HEK293 (cell line): ENCODE results near the gene NPEPL1.
A peak's percentile ranks its signal among the peaks of the same experiment; 100 is the strongest.

Experiments used
- GLIS2 ChIP-seq: fragments of 450-650 bp; formaldehyde crosslinking; IDR thresholded peaks from 2 replicates; pipeline ENCODE4 v1.5.1; 2016; ENCODE audit warnings: missing biosample characterization, missing genetic modification characterization
- HOXA7 ChIP-seq: sonication (generic); formaldehyde crosslinking; IDR thresholded peaks from 2 replicates; pipeline ENCODE4 v1.8.1; 2022; ENCODE audit warnings: missing genetic modification reagents, borderline replicate concordance
- KLF16 ChIP-seq: fragments of 450-650 bp; formaldehyde crosslinking; IDR thresholded peaks from 2 replicates; pipeline ENCODE4 v1.5.1; 2017; ENCODE audit warnings: missing biosample characterization, missing genetic modification characterization
- MEIS1 ChIP-seq: sonication (generic); formaldehyde crosslinking; IDR thresholded peaks from 2 replicates; pipeline ENCODE4 v1.8.1; 2022; ENCODE audit warnings: missing genetic modification reagents, mild to moderate bottlenecking, borderline replicate concordance
- PRDM10 ChIP-seq: fragments of 450-650 bp; formaldehyde crosslinking; IDR thresholded peaks from 2 replicates; pipeline ENCODE4 v1.5.1; 2016; ENCODE audit warnings: missing biosample characterization, missing genetic modification characterization
- RBAK ChIP-seq: fragments of 450-650 bp; formaldehyde crosslinking; IDR thresholded peaks from 2 replicates; pipeline ENCODE4 v1.5.1; 2016; ENCODE audit warnings: missing biosample characterization, missing genetic modification characterization
- SETDB1 ChIP-seq: IDR thresholded peaks from one replicate; pipeline ENCODE4 v1.6.1; 2017; ENCODE audit warnings: mild to moderate bottlenecking, low read length, moderate library complexity, mixed read lengths; ENCODE audit not compliant: insufficient read length
- WT1 ChIP-seq: fragments of 450-650 bp; formaldehyde crosslinking; IDR thresholded peaks from 2 replicates; pipeline ENCODE4 v1.5.1; 2016; ENCODE audit warnings: missing biosample characterization, missing genetic modification characterization
- YY1 ChIP-seq: fragments of 450-650 bp; formaldehyde crosslinking; IDR thresholded peaks from 2 replicates; pipeline ENCODE4 v1.5.1; 2018; ENCODE audit warnings: missing biosample characterization, missing genetic modification characterization
- ZBTB44 ChIP-seq: fragments of 450-650 bp; IDR thresholded peaks from 2 replicates; pipeline ENCODE4 v1.5.1; 2018; ENCODE audit warnings: missing biosample characterization, mild to moderate bottlenecking, missing genetic modification characterization
- ZBTB48 ChIP-seq: fragments of 450-650 bp; formaldehyde crosslinking; IDR thresholded peaks from 2 replicates; pipeline ENCODE4 v1.5.1; 2016; ENCODE audit warnings: missing biosample characterization, missing genetic modification characterization
- ZNF10 ChIP-seq: fragments of 450-650 bp; formaldehyde crosslinking; IDR thresholded peaks from 2 replicates; pipeline ENCODE4 v1.5.1; 2017; ENCODE audit warnings: missing biosample characterization, missing genetic modification characterization
- ZNF223 ChIP-seq: fragments of 450-650 bp; formaldehyde crosslinking; IDR thresholded peaks from 2 replicates; pipeline ENCODE4 v1.5.1; 2016; ENCODE audit warnings: missing biosample characterization, missing genetic modification characterization
- ZNF341 ChIP-seq: fragments of 450-650 bp; formaldehyde crosslinking; IDR thresholded peaks from 2 replicates; pipeline ENCODE4; 2016; ENCODE audit warnings: low read depth, missing biosample characterization, missing genetic modification characterization
- ZNF354C ChIP-seq: fragments of 450-650 bp; formaldehyde crosslinking; IDR thresholded peaks from 2 replicates; pipeline ENCODE4 v1.5.1; 2016; ENCODE audit warnings: missing biosample characterization, missing genetic modification characterization, low read depth, borderline replicate concordance
- ZNF426 ChIP-seq: fragments of 450-650 bp; formaldehyde crosslinking; IDR thresholded peaks from 2 replicates; pipeline ENCODE4 v1.5.1; 2017; ENCODE audit warnings: missing biosample characterization, missing genetic modification characterization, mild to moderate bottlenecking, inconsistent platforms, moderate library complexity
- ZNF473 ChIP-seq: fragments of 450-650 bp; formaldehyde crosslinking; IDR thresholded peaks from 2 replicates; pipeline ENCODE4 v1.5.1; 2017; ENCODE audit warnings: missing biosample characterization, missing genetic modification characterization
- ZNF48 ChIP-seq: fragments of 450-650 bp; formaldehyde crosslinking; IDR thresholded peaks from 2 replicates; pipeline ENCODE4 v1.5.1; 2016; ENCODE audit warnings: missing biosample characterization, missing genetic modification characterization
- ZNF510 ChIP-seq: fragments of 450-650 bp; formaldehyde crosslinking; IDR thresholded peaks from 2 replicates; pipeline ENCODE4 v1.5.1; 2018; ENCODE audit warnings: mild to moderate bottlenecking, missing genetic modification characterization, missing biosample characterization; ENCODE audit not compliant: insufficient replicate concordance
- ZNF600 ChIP-seq: fragments of 450-650 bp; formaldehyde crosslinking; IDR thresholded peaks from 2 replicates; pipeline ENCODE4 v1.5.1; 2016; ENCODE audit warnings: missing biosample characterization, missing genetic modification characterization
- ZNF610 ChIP-seq: fragments of 450-650 bp; formaldehyde crosslinking; IDR thresholded peaks from 2 replicates; pipeline ENCODE4 v1.5.1; 2016; ENCODE audit warnings: missing biosample characterization, missing genetic modification characterization, borderline replicate concordance
- ZNF629 ChIP-seq: fragments of 450-650 bp; formaldehyde crosslinking; IDR thresholded peaks from 2 replicates; pipeline ENCODE4 v1.5.1; 2017; ENCODE audit warnings: missing biosample characterization, missing genetic modification characterization
- ZNF677 ChIP-seq: fragments of 450-650 bp; IDR thresholded peaks from 2 replicates; pipeline ENCODE4 v1.5.0; 2018; ENCODE audit warnings: missing biosample characterization, mild to moderate bottlenecking, missing genetic modification characterization, moderate library complexity
- ZNF701 ChIP-seq: fragments of 450-650 bp; formaldehyde crosslinking; IDR thresholded peaks from 2 replicates; pipeline ENCODE4 v1.5.1; 2016; ENCODE audit warnings: missing biosample characterization, missing genetic modification characterization
- ZNF777 ChIP-seq: fragments of 450-650 bp; formaldehyde crosslinking; IDR thresholded peaks from 2 replicates; pipeline ENCODE4 v1.5.1; 2017; ENCODE audit warnings: missing biosample characterization, missing genetic modification characterization, borderline replicate concordance
- ZNF785 ChIP-seq: fragments of 450-650 bp; formaldehyde crosslinking; IDR thresholded peaks from 2 replicates; pipeline ENCODE4 v1.5.1; 2016; ENCODE audit warnings: missing biosample characterization, missing genetic modification characterization
- ZXDB ChIP-seq: fragments of 450-650 bp; formaldehyde crosslinking; IDR thresholded peaks from 2 replicates; pipeline ENCODE4 v1.5.1; 2016; ENCODE audit warnings: missing biosample characterization, missing genetic modification characterization
- TF ChIP-seq, protein P1 (sequence below): fragments of 450-650 bp; formaldehyde crosslinking; IDR thresholded peaks from 2 replicates; pipeline ENCODE4 v1.5.1; 2016; ENCODE audit warnings: missing biosample characterization, missing genetic modification characterization
- TF ChIP-seq, protein P2 (sequence below): sonication (generic); formaldehyde crosslinking; IDR thresholded peaks from 2 replicates; pipeline ENCODE4 v1.8.1; 2022; ENCODE audit warnings: mild to moderate bottlenecking, moderate library complexity, missing genetic modification reagents
- TF ChIP-seq, protein P3 (sequence below): fragments of 450-650 bp; formaldehyde crosslinking; IDR thresholded peaks from 2 replicates; pipeline ENCODE4 v1.5.1; 2016; ENCODE audit warnings: missing biosample characterization, missing genetic modification characterization

Gene NPEPL1

DNA sequence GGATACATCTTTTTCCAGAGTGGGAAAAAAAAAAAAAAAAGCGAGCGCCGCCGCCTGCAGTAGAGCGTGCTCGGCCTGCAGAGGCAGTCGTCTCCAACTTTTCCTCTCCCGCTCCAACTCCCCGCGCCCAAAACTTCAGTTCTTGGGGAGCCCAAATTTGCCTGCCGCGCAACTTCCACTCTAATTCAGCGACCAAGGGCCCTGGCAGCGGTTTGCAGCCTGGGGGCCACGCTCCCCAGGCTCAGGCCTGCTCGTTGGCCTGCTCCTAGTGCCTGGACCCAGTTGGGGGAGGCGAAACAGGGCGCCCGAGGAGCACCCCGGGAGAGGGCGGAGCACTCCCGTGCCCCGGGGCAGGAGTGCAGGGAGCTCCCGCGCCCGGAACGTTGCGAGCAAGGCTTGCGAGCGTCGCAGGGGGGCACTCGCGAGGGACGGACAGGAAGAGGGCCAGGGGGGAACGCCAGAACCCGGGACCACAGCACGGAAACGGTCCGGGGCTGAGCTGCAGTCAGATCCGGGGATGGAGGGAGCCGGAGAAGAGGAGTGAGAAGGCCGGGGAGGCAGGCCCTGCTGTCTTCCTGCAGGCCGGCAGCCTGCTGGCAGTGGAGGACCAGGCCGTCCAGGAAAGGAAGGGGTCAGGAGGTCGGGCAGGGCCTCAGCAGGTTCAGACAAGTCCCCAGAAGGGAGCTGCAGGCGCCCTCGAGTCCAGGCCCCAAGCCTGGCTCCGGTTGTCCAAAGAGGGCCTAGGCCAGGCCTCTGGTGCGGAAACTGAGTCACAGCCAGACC lies 41.6 kb upstream of the NPEPL1 start, which contains the start of gene STX16 (continued):
- TF ChIP-seq PRDM10 (tag by site-specific recombination) (peak; percentile 77), KLF16 (tag by site-specific recombination) (peak; percentile 100), GLIS2 (tag by site-specific recombination) (peak; percentile 96), YY1 (tag by site-specific recombination) (peak; percentile 93), SETDB1 (no peak), ZNF341 (tag by site-specific recombination) (peak; percentile 49), ZBTB44 (peak; percentile 70), ZNF600 (tag by site-specific recombination) (peak; percentile 96), ZNF10 (tag by site-specific recombination) (peak; percentile 69), ZNF223 (tag by site-specific recombination) (peak; percentile 83), ZNF777 (tag by site-specific recombination) (peak; percentile 99), ZNF426 (no peak), ZNF610 (tag by site-specific recombination) (peak; percentile 91; the same call in 1 of the 2 replicates), ZNF473 (tag by site-specific recombination) (peak; percentile 89), ZBTB48 (tag by site-specific recombination) (peak; percentile 93), HOXA7 (CRISPR knock-in tag) (no peak), RBAK (tag by site-specific recombination) (no peak), MEIS1 (CRISPR knock-in tag) (no peak; the same call in 1 of the 2 replicates), ZNF510 (tag by site-specific recombination) (no peak), ZNF701 (tag by site-specific recombination) (peak; percentile 96), ZNF354C (tag by site-specific recombination) (peak; percentile 75), ZNF629 (tag by site-specific recombination) (peak; percentile 92), ZNF785 (tag by site-specific recombination) (peak; percentile 97; the same call in 1 of the 2 replicates), ZNF677 (tag by site-specific recombination) (peak; percentile 68; the same call in 1 of the 2 replicates), WT1 (tag by site-specific recombination) (peak; percentile 85), ZXDB (peak; percentile 99), ZNF48 (tag by site-specific recombination) (no peak)
- TF ChIP-seq, protein P1, sequence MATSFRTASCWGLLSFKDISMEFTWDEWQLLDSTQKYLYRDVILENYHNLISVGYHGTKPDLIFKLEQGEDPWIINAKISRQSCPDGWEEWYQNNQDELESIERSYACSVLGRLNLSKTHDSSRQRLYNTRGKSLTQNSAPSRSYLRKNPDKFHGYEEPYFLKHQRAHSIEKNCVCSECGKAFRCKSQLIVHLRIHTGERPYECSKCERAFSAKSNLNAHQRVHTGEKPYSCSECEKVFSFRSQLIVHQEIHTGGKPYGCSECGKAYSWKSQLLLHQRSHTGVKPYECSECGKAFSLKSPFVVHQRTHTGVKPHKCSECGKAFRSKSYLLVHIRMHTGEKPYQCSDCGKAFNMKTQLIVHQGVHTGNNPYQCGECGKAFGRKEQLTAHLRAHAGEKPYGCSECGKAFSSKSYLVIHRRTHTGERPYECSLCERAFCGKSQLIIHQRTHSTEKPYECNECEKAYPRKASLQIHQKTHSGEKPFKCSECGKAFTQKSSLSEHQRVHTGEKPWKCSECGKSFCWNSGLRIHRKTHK (tag by site-specific recombination): peak; percentile 28; the same call in 1 of the 2 replicates
- TF ChIP-seq, protein P2, sequence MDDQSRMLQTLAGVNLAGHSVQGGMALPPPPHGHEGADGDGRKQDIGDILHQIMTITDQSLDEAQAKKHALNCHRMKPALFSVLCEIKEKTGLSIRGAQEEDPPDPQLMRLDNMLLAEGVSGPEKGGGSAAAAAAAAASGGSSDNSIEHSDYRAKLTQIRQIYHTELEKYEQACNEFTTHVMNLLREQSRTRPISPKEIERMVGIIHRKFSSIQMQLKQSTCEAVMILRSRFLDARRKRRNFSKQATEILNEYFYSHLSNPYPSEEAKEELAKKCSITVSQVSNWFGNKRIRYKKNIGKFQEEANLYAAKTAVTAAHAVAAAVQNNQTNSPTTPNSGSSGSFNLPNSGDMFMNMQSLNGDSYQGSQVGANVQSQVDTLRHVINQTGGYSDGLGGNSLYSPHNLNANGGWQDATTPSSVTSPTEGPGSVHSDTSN: peak; percentile 92
- TF ChIP-seq, protein P3, sequence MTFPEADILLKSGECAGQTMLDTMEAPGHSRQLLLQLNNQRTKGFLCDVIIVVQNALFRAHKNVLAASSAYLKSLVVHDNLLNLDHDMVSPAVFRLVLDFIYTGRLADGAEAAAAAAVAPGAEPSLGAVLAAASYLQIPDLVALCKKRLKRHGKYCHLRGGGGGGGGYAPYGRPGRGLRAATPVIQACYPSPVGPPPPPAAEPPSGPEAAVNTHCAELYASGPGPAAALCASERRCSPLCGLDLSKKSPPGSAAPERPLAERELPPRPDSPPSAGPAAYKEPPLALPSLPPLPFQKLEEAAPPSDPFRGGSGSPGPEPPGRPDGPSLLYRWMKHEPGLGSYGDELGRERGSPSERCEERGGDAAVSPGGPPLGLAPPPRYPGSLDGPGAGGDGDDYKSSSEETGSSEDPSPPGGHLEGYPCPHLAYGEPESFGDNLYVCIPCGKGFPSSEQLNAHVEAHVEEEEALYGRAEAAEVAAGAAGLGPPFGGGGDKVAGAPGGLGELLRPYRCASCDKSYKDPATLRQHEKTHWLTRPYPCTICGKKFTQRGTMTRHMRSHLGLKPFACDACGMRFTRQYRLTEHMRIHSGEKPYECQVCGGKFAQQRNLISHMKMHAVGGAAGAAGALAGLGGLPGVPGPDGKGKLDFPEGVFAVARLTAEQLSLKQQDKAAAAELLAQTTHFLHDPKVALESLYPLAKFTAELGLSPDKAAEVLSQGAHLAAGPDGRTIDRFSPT (tag by site-specific recombination): peak; percentile 94
